ENCODE data around the gene TCF7L2.

Gene TCF7L2

GRCh38 chr10:113088194-113088593 lies 138.1 kb downstream of the TCF7L2 start:
- Histone ChIP-seq H3K79me2 (ENCODE audit: insufficient read depth, low read length) (no peaks in the 10 kb centered on the region), H3K9ac (ENCODE audit: low read length) (no peak overlapping the region), H3K27ac (ENCODE audit: low read depth, low read length) (no peak overlapping the region), H3K9me2 (replicated peaks; ENCODE audit: insufficient read depth, low read length) (no peaks in the 10 kb centered on the region), H3K27me3 (ENCODE audit: low read length) (no peaks in the 10 kb centered on the region), H3K4me2 (ENCODE audit: low read depth, low read length, poor library complexity, severe bottlenecking) (no peak overlapping the region), H3F3A (ENCODE audit: insufficient read depth) (no peaks in the 10 kb centered on the region), H2AFZ (ENCODE audit: low read depth, low read length, severe bottlenecking) (no peak overlapping the region), H3K9me3 (ENCODE audit: insufficient read depth, low read length) (no peaks in the 10 kb centered on the region), H3K4me3 (ENCODE audit: insufficient read depth, low read length, poor library complexity, severe bottlenecking) (no peak overlapping the region), H3K36me3 (ENCODE audit: low read length) (no peaks in the 10 kb centered on the region), H4K20me1 (ENCODE audit: low read depth, low read length) (no peaks in the 10 kb centered on the region)
- TF ChIP-seq EZH2phosphoT487 (conservative IDR thresholded peaks at IDR 0.05; ENCODE audit: low read length), result no peak
- TF ChIP-seq CTCF (IDR thresholded peaks at IDR 0.05; ENCODE audit: insufficient read depth, low read length, poor library complexity, severe bottlenecking), result no peak

GRCh38 chr10:113089551-113089950 lies 139.5 kb downstream of the TCF7L2 start:
- no peaks in the 10 kb centered on the region for H3K27me3 ChIP-seq (ENCODE audit: low read length)
- no peak overlapping the region for H3K4me2 ChIP-seq (ENCODE audit: low read depth, low read length, poor library complexity, severe bottlenecking)
- H2AFZ ChIP-seq (ENCODE audit: low read depth, low read length, severe bottlenecking), result no peak overlapping the region
- H3K4me3 ChIP-seq (ENCODE audit: insufficient read depth, low read length, poor library complexity, severe bottlenecking), result no peak overlapping the region
- H4K20me1 ChIP-seq (ENCODE audit: low read depth, low read length), result no peaks in the 10 kb centered on the region
- H3K79me2 ChIP-seq (ENCODE audit: insufficient read depth, low read length), result no peaks in the 10 kb centered on the region
- H3F3A ChIP-seq (ENCODE audit: insufficient read depth), result no peaks in the 10 kb centered on the region
- TF ChIP-seq EZH2phosphoT487 (conservative IDR thresholded peaks at IDR 0.05; ENCODE audit: low read length), result no peak
- no peak for TF ChIP-seq CTCF (IDR thresholded peaks at IDR 0.05; ENCODE audit: insufficient read depth, low read length, poor library complexity, severe bottlenecking)
- no peaks in the 10 kb centered on the region for H3K36me3 ChIP-seq (ENCODE audit: low read length)
- H3K9me3 ChIP-seq (ENCODE audit: insufficient read depth, low read length), result no peaks in the 10 kb centered on the region
- no peak overlapping the region for H3K9ac ChIP-seq (ENCODE audit: low read length)
- no peak overlapping the region for H3K27ac ChIP-seq (ENCODE audit: low read depth, low read length)
- no peaks in the 10 kb centered on the region for H3K9me2 ChIP-seq (replicated peaks; ENCODE audit: insufficient read depth, low read length)

- no peaks in the 10 kb centered on the region for H3K36me3 ChIP-seq (ENCODE audit: low read length)
- no peaks in the 10 kb centered on the region for H4K20me1 ChIP-seq (ENCODE audit: low read depth, low read length)
- no peaks in the 10 kb centered on the region for H3K9me2 ChIP-seq (replicated peaks; ENCODE audit: insufficient read depth, low read length)
- H3K27ac ChIP-seq (ENCODE audit: low read depth, low read length), result no peak overlapping the region
- H3K9ac ChIP-seq (ENCODE audit: low read length), result no peak overlapping the region
- H3K27me3 ChIP-seq (ENCODE audit: low read length), result no peaks in the 10 kb centered on the region
- H3K79me2 ChIP-seq (ENCODE audit: insufficient read depth, low read length), result no peaks in the 10 kb centered on the region
- H3K4me3 ChIP-seq (ENCODE audit: insufficient read depth, low read length, poor library complexity, severe bottlenecking), result no peak overlapping the region
- H3F3A ChIP-seq (ENCODE audit: insufficient read depth), result no peaks in the 10 kb centered on the region
- no peak overlapping the region for H3K4me2 ChIP-seq (ENCODE audit: low read depth, low read length, poor library complexity, severe bottlenecking)
- no peak for TF ChIP-seq EZH2phosphoT487 (conservative IDR thresholded peaks at IDR 0.05; ENCODE audit: low read length)
- TF ChIP-seq CTCF (IDR thresholded peaks at IDR 0.05; ENCODE audit: insufficient read depth, low read length, poor library complexity, severe bottlenecking), result no peak
- no peaks in the 10 kb centered on the region for H3K9me3 ChIP-seq (ENCODE audit: insufficient read depth, low read length)
- no peak overlapping the region for H2AFZ ChIP-seq (ENCODE audit: low read depth, low read length, severe bottlenecking)
Measured at GRCh38 chr10:113091920-113092319, 141.9 kb downstream of the TCF7L2 start.

All from SU-DHL-6 (cell line).